Measurements from ENCODE around the gene NAALADL1. TPM values are rescaled to one million over a fixed set of nuclear protein-coding genes. Genes with fewer than 3 reads are reported as not detected.

Gene NAALADL1
- total RNA-seq, 1 experiment from 2014 or later = not detected

GRCh38 chr11:64996710-64997380, 61.5 kb downstream of the NAALADL1 start, which contains the start of gene BATF2 (continued):
- TF ChIP-seq CTCF (IDR thresholded peaks at IDR 0.05 in 2 of 3, conservative IDR thresholded peaks at IDR 0.05 in 1 of 3; ENCODE audit: borderline replicate concordance in 1 of 3, insufficient read depth in 1 of 3, low read depth in 2 of 3, low read length in 2 of 3) = peak; percentile 51 to 85 (median 52)
- TF ChIP-seq EZH2phosphoT487 (IDR thresholded peaks at IDR 0.05; ENCODE audit: borderline replicate concordance) = no peak
- TF ChIP-seq JUND (IDR thresholded peaks at IDR 0.05) = no peak
- no peak for TF ChIP-seq ZFX (IDR thresholded peaks at IDR 0.05)
- TF ChIP-seq YY1 (IDR thresholded peaks at IDR 0.05; ENCODE audit: extremely low read depth, insufficient replicate concordance, low read depth, low read length) = no peak
- no peak for TF ChIP-seq REST (IDR thresholded peaks at IDR 0.05; ENCODE audit: low read depth)
- TF ChIP-seq SP1 (IDR thresholded peaks at IDR 0.05; ENCODE audit: low read depth) = no peak
- TF ChIP-seq SIN3A (IDR thresholded peaks at IDR 0.05; ENCODE audit: low read depth) = no peak; the same call in 1 of the 2 replicates
- no peak for TF ChIP-seq ATF3 (IDR thresholded peaks at IDR 0.05)
- peak; percentile 95 for TF ChIP-seq SRF (IDR thresholded peaks at IDR 0.05; ENCODE audit: low read depth)
